ENCODE measurements around the gene LTBP3. TPM values are rescaled to one million over a fixed set of nuclear protein-coding genes. Genes with fewer than 3 reads are reported as not detected.
A peak's percentile ranks its signal among the peaks of the same experiment; 100 is the strongest.

LTBP3 gene
- polyA plus RNA-seq, 1 experiment = 77.7 TPM

DNA sequence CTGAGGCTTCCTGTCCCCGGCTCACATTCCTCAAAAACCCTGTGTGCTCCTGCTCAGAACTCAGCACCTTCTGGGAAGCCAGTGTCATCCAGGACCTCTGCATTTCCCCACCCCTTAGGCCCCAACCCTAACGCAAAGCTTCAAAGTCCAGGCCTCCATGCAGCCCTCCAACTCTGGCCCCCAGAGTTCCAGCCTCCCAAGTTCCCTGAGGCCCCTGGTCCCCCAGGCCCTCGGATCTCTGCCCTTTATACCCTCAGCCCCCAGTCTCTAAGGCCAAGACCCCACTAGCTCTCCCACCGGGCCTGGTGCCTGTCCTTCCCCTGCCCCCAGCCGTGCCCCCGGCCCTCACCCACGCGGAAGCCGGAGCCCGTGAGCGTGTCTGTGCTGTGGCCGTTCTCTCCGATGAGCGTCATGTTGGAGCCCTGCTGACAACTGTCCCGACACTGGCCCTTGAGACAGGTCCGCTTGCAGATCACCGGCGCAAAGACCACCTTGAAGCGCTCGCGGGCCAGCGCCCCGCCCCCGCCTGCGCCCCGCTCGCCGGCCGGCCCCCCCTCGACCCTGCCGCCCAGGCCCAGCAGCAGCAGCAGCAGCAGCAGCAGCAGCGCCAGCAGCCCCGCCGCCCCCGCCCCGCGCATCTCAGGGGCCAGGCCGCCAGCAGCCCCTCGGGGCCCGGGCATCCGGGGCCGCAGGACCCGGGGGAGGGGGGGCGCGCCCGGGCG lies 718 bp downstream of the LTBP3 start:
- CTCF ChIA-PET = interaction anchor here (0.9 to 3.4 kb wide), 4 partner anchors 13 to 241 kb away, joined by 3 to 26 read pairs (median 4); no protein-coding TSS in a partner anchor

GRCh38 chr11:65556470-65557279 lies 1.5 kb downstream of the LTBP3 start:
- DNase-seq (ENCODE audit: low read depth) = no peak
- Histone ChIP-seq H3K4me3 (ENCODE audit: low read depth, low read length) (peak overlapping the region; percentile 70), H3K36me3 (ENCODE audit: control insufficient read depth, insufficient read depth, low read length) (peaks cover 18% of the 10 kb centered on the region), H3K27me3 (ENCODE audit: control insufficient read depth, insufficient read depth, low read length) (no peaks in the 10 kb centered on the region)
- CTCF ChIA-PET = interaction anchor here (0.8 to 3.4 kb wide), 5 partner anchors 12 to 240 kb away, joined by 3 to 26 read pairs (median 3); no protein-coding TSS in a partner anchor
- no peak for TF ChIP-seq CTCF (IDR thresholded peaks at IDR 0.05; ENCODE audit: insufficient read depth, low read depth, low read length)
- POLR2A ChIA-PET = interaction anchor here (0.6 to 1.0 kb wide), 3 partner anchors 105 to 342 kb away, joined by 3 read pairs; no protein-coding TSS in a partner anchor

More for the DNA sequence above, 718 bp downstream of the LTBP3 start:
- no peaks in the 10 kb centered on the region for H3K27me3 ChIP-seq (ENCODE audit: control insufficient read depth, insufficient read depth, low read length)
- TF ChIP-seq CTCF (IDR thresholded peaks at IDR 0.05; ENCODE audit: insufficient read depth, low read depth, low read length) = no peak
- H3K36me3 ChIP-seq (ENCODE audit: control insufficient read depth, insufficient read depth, low read length) = peaks cover 11% of the 10 kb centered on the region
- POLR2A ChIA-PET = interaction anchor here (0.6 to 1.0 kb wide), 3 partner anchors 104 to 341 kb away, joined by 3 read pairs; no protein-coding TSS in a partner anchor
- no peak for DNase-seq (ENCODE audit: low read depth)
- H3K4me3 ChIP-seq (ENCODE audit: low read depth, low read length) = peak overlapping the region; percentile 70

- Histone ChIP-seq H3K36me3 (ENCODE audit: control insufficient read depth, insufficient read depth, low read length) (peaks cover 27% of the 10 kb centered on the region), H3K27me3 (ENCODE audit: control insufficient read depth, insufficient read depth, low read length) (no peaks in the 10 kb centered on the region), H3K4me3 (ENCODE audit: low read depth, low read length) (peak overlapping the region; percentile 12)
- DNase-seq (ENCODE audit: low read depth) = peak; percentile 80
- no peak for TF ChIP-seq CTCF (IDR thresholded peaks at IDR 0.05; ENCODE audit: insufficient read depth, low read depth, low read length)
- ChIA-PET CTCF (interaction anchor here (0.6 to 3.4 kb wide), 4 partner anchors 15 to 56 kb away, joined by 3 to 26 read pairs (median 6); partner anchors contain the start of gene FAM89B), POLR2A (interaction anchor here (0.6 kb wide), 1 partner anchor 20 kb away, joined by 3 read pairs; the partner anchor contains the start of gene EHBP1L1)
These were observed 2.4 kb downstream of the LTBP3 start for GRCh38 chr11:65555693-65556231.

- no peaks in the 10 kb centered on the region for H3K27me3 ChIP-seq (ENCODE audit: control insufficient read depth, insufficient read depth, low read length)
- H3K36me3 ChIP-seq (ENCODE audit: control insufficient read depth, insufficient read depth, low read length) = peaks cover 29% of the 10 kb centered on the region
- peak overlapping the region; percentile 12; the same call in 1 of the 2 replicates for H3K4me3 ChIP-seq (ENCODE audit: low read depth, low read length)
- DNase-seq (ENCODE audit: low read depth) = no peak
- TF ChIP-seq CTCF (IDR thresholded peaks at IDR 0.05; ENCODE audit: insufficient read depth, low read depth, low read length) = no peak
- ChIA-PET POLR2A (interaction anchor here (0.6 kb wide), 1 partner anchor 21 kb away, joined by 3 read pairs; the partner anchor contains the start of gene EHBP1L1), CTCF (interaction anchor here (0.6 to 3.4 kb wide), 4 partner anchors 14 to 55 kb away, joined by 3 to 26 read pairs (median 6); partner anchors contain the start of gene FAM89B)
These were observed 3.2 kb downstream of the LTBP3 start for GRCh38 chr11:65554842-65555430.
